IPS-15b (cell line): ENCODE data around the gene KLHDC10.
"Not testable (repeated sequence)": the region's sequence is repeated elsewhere in the genome, so short reads cannot be mapped to it uniquely, and the experiment has no call there.

Experiments used
- H3K27me3 ChIP-seq: one replicate; pipeline ENCODE4 v1.6.1; 2013; ENCODE audit warnings: low read length; ENCODE audit not compliant: control insufficient read depth, insufficient read depth
- H3K36me3 ChIP-seq: one replicate; pipeline ENCODE4 v1.6.1; 2013; ENCODE audit warnings: low read length; ENCODE audit not compliant: control insufficient read depth, insufficient read depth
- H3K4me1 ChIP-seq: one replicate; pipeline ENCODE4 v1.6.1; 2013; ENCODE audit warnings: mild to moderate bottlenecking, low read length; ENCODE audit not compliant: control insufficient read depth, insufficient read depth
- H3K4me3 ChIP-seq: one replicate; pipeline ENCODE4 v1.5.1; 2013; ENCODE audit warnings: low read depth, low read length
- H3K9ac ChIP-seq: one replicate; pipeline ENCODE4 v1.6.1; 2013; ENCODE audit warnings: low read depth, mild to moderate bottlenecking, low read length
- H3K9me3 ChIP-seq: one replicate; pipeline ENCODE4 v1.6.1; 2013; ENCODE audit warnings: mild to moderate bottlenecking, low read length; ENCODE audit not compliant: control insufficient read depth, insufficient read depth

Gene KLHDC10

DNA sequence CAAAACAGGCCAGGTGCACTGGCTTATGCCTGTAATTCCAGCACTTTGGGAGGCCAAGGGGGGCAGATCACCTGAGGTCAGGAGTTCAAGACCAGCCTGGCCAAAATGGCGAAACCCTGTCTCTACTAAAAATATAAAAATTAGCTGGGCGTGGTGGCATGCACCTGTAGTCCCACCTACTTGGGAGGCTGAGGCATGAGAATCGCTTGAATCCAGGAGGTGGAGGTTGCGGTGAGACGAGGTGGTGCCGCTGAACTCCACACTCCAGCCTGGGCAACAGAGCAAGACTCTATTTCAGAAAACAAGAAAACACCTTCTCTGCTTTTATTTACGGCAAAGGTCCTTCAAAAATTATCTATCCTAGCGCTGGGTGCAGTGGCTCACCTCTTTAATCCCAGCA, 15.1 kb upstream of the KLHDC10 start:
- H3K4me1 ChIP-seq, H3K36me3 ChIP-seq, H3K9ac ChIP-seq, H3K27me3 ChIP-seq, H3K4me3 ChIP-seq, H3K9me3 ChIP-seq: not testable (repeated sequence)

GRCh38 chr7:130062246-130062645, 8.1 kb upstream of the KLHDC10 start:
- no peaks in the 10 kb centered on the region for H3K9me3 ChIP-seq
- no peaks in the 10 kb centered on the region for H3K4me1 ChIP-seq
- H3K27me3 ChIP-seq, result no peaks in the 10 kb centered on the region
- H3K4me3 ChIP-seq, result no peak overlapping the region
- no peak overlapping the region for H3K9ac ChIP-seq
- H3K36me3 ChIP-seq, result no peaks in the 10 kb centered on the region

DNA sequence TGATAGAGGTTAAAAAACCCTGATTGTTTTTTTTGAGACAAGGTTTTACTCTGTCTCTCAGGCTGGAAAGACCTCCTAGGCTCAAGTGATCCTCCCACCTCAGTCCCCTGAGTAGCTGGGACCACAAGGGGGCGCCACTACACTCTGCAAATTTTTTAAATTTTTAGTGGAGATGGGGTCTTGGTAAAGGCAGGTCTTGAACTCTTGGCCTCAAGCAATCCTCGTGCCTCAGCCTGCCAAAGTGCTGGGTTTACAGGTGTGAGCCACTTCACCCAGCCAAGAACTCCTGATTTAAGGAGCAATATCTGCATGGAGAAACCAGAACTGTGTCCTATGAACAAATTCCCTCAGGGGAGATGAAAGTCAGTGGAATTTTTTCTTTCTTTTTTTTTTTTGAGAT, 7.3 kb upstream of the KLHDC10 start:
- H3K27me3 ChIP-seq, result no peaks in the 10 kb centered on the region
- no peak overlapping the region for H3K4me3 ChIP-seq
- no peak overlapping the region for H3K9ac ChIP-seq
- no peaks in the 10 kb centered on the region for H3K36me3 ChIP-seq
- H3K9me3 ChIP-seq, result no peaks in the 10 kb centered on the region
- H3K4me1 ChIP-seq, result no peaks in the 10 kb centered on the region

DNA sequence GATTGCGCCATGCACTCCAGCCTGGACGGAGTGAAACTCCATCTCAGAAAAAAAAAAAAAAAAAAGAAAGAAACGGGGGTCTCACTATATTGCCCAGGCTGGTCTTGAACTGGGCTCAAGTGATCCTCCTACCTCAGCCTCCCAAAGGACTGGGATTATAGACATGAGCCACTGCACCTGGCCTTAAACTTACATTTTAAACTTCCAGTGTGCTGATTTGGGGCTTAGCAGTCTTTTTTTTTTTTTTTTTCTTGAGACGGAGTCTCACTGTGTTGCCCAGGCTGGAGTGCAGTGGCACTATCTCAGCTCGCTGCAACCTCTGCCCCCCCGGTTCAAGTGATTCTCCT, 5.8 kb upstream of the KLHDC10 start:
- not testable (repeated sequence) for H3K9ac ChIP-seq, H3K4me1 ChIP-seq, H3K9me3 ChIP-seq, H3K4me3 ChIP-seq, H3K27me3 ChIP-seq, H3K36me3 ChIP-seq

DNA sequence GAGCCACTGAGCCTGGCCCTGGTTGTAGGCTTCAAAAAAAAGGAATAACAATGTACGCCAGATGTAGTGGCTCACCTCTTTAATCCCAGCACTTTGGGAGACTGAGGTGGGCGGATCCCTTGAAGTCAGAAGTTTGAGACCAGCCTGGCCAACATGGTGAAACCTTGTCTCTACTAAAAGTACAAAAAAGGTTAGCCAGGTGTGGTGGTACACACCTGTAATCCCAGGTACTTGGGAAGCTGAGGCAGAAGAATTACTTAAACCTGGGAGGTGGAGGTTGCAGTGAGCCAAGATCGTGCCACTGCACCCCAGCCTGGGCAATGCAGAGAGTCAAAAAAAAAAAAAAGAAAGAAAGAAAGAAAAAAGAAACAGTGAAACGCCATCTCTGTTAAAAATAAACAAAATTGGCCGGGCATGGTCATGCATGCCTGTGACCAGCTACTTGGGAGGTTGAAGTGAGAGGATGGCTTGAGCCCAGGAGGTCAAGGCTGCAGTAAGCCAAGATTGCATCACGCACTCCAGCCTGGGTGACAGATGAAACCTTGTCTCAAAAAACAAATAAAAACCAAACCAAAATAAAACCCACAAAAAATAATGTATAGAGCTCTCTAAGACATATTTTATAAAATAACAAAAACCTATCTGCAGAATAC, 4.7 kb upstream of the KLHDC10 start:
- no peaks in the 10 kb centered on the region for H3K4me1 ChIP-seq
- H3K27me3 ChIP-seq, result no peaks in the 10 kb centered on the region
- no peak overlapping the region for H3K4me3 ChIP-seq
- H3K9ac ChIP-seq, result no peak overlapping the region
- no peaks in the 10 kb centered on the region for H3K9me3 ChIP-seq
- H3K36me3 ChIP-seq, result no peaks in the 10 kb centered on the region

- Histone ChIP-seq H3K4me1 (peaks cover 3% of the 10 kb centered on the region), H3K9ac (no peak overlapping the region), H3K36me3 (no peaks in the 10 kb centered on the region), H3K9me3 (no peaks in the 10 kb centered on the region), H3K4me3 (peak overlapping the region; percentile 86), H3K27me3 (no peaks in the 10 kb centered on the region)
Observed at GRCh38 chr7:130069179-130069977, 956 bp upstream of the KLHDC10 start.

DNA sequence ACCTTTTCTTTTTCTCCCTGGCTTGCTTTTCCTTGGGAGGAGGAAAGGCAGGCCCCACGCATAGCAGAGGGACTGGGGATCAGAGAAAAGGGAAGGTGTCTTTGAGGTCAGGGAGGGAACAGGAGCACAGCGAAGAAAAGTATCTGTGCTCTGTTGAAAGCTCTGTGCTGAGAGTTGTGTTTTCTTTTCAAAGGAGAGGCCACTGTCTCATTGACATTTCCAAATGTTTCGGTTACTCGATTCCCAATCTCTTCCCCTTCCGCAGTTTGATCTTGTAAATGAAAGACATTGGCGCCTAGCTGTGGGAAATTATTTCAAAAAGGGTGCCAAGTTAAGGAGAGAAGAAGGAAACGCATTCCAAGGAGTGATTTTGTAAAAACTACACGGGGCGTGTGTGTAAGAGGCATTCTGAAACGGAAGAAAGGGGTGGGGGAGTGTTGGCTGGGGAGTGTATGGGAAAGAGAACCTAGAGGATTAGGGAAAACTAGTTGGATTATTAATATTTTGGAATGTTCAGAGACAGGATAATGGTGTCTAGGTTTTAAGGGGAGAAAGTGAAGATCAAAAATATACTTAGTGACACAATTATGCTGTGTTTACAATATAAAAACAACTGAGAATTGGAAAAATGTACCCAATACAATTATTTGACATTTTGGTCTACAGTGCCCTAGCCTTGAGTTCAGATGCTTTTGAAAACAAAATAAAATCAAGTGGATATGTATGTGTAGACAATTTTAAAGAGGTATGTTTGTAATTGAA, 708 bp downstream of the KLHDC10 start:
- peaks cover 3% of the 10 kb centered on the region for H3K4me1 ChIP-seq

GRCh38 chr7:130071701-130072622, 1.6 kb downstream of the KLHDC10 start:
- H3K9ac ChIP-seq, result no peak overlapping the region
- H3K27me3 ChIP-seq, result no peaks in the 10 kb centered on the region
- peaks cover 3% of the 10 kb centered on the region for H3K4me1 ChIP-seq
- H3K9me3 ChIP-seq, result no peaks in the 10 kb centered on the region
- H3K4me3 ChIP-seq, result peak overlapping the region; percentile 86
- H3K36me3 ChIP-seq, result no peaks in the 10 kb centered on the region

More for the DNA sequence above, 708 bp downstream of the KLHDC10 start:
- no peaks in the 10 kb centered on the region for H3K27me3 ChIP-seq
- no peak overlapping the region for H3K9ac ChIP-seq
- H3K4me3 ChIP-seq, result peak overlapping the region; percentile 86
- H3K36me3 ChIP-seq, result no peaks in the 10 kb centered on the region
- H3K9me3 ChIP-seq, result no peaks in the 10 kb centered on the region

- no peaks in the 10 kb centered on the region for H3K36me3 ChIP-seq
- no peak overlapping the region for H3K4me3 ChIP-seq
- H3K27me3 ChIP-seq, result no peaks in the 10 kb centered on the region
- no peaks in the 10 kb centered on the region for H3K9me3 ChIP-seq
- no peaks in the 10 kb centered on the region for H3K4me1 ChIP-seq
- H3K9ac ChIP-seq, result no peak overlapping the region
Observed at GRCh38 chr7:130079846-130080394, 9.6 kb downstream of the KLHDC10 start.

GRCh38 chr7:130083497-130083896, 13.2 kb downstream of the KLHDC10 start:
- H3K9me3 ChIP-seq, H3K9ac ChIP-seq, H3K4me3 ChIP-seq, H3K27me3 ChIP-seq, H3K4me1 ChIP-seq, H3K36me3 ChIP-seq: not testable (repeated sequence)
